GM08714 (cell line): Measurements from ENCODE around the gene GAB2.
"Not testable (repeated sequence)": the region's sequence is repeated elsewhere in the genome, so short reads cannot be mapped to it uniquely, and the experiment has no call there.

Experiments used
- H3K4me3 ChIP-seq: fragments of 200-500 bp; sonication (Bioruptor generic); 2 replicates; pipeline ENCODE4 v1.5.1; 2014; ENCODE audit warnings: mild to moderate bottlenecking, low read length, inconsistent platforms
- ZNF274 ChIP-seq: IDR thresholded peaks from 2 replicates; pipeline ENCODE4 v1.6.1; 2012; ENCODE audit warnings: mild to moderate bottlenecking, low read depth, low read length

GAB2 gene

DNA sequence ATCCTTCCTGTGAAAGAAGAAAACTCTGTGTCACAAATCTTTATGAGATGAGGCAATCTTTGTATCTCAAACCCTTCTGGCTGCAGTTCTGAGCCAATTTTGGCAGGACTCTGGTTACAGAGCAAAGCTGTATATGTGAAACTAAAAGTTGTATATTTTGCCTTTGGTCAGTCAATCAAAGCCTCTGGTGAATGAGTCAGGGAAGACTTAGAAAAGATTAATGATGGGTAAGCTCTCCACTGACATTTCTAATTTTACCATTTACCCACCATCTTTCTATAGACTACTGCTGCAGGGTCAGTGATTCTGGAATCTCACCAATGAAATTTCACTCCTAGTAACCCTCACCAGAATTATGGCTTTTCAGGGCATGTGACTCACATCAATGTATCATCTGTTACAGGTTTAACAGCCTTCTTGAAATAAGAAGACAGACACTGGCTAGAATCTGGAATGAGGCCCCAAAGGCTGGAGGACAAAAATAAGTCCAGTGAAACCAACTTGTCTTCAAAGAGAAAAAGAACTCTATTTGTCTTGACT is 185.6 kb downstream of the GAB2 start:
- TF ChIP-seq ZNF274 = no peak
- no peak overlapping the region for H3K4me3 ChIP-seq

DNA sequence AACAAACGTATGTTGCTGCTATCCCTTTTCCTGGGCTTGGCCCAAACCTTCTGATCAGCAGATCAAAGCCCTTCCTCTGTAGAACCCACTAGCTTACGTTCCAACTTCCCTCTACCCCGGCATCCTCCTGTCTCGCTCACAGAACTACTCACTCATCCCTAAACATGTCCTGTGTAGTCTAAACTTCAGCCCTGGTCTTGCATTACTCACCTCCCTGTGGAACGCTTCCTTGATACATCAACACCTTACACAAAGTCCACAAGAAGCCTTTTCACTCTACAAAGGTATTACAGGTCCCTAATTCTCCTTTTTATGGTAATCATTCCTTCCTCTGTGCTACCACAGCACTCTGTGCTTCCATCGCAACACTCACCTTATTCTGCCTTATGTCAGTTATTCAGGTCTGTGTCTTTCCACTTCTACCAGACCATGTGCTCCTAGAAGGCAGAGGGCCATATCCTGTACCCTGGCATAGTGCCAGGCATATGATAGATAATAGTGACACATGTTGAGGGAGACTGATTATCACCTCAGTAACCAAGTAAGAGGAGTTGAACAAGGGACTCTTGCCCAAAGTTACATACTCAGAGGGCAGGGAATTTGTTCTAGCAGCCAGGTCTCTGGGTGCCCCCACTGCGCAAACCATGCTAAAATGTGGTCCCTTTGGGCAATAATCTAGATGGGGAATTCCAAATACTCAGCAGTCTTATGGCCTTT is 187.3 kb downstream of the GAB2 start:
- no peak for TF ChIP-seq ZNF274
- no peak overlapping the region for H3K4me3 ChIP-seq

- no peak overlapping the region for H3K4me3 ChIP-seq
- no peak for TF ChIP-seq ZNF274
These were observed 188.5 kb downstream of the GAB2 start for GRCh38 chr11:78229106-78229505.

GRCh38 chr11:78228467-78228866 is 189.2 kb downstream of the GAB2 start:
- no peak for TF ChIP-seq ZNF274
- H3K4me3 ChIP-seq = no peak overlapping the region

GRCh38 chr11:78227921-78228320 is 189.7 kb downstream of the GAB2 start:
- TF ChIP-seq ZNF274 = no peak
- peak overlapping the region; percentile 7; the same call in 1 of the 2 replicates for H3K4me3 ChIP-seq

DNA sequence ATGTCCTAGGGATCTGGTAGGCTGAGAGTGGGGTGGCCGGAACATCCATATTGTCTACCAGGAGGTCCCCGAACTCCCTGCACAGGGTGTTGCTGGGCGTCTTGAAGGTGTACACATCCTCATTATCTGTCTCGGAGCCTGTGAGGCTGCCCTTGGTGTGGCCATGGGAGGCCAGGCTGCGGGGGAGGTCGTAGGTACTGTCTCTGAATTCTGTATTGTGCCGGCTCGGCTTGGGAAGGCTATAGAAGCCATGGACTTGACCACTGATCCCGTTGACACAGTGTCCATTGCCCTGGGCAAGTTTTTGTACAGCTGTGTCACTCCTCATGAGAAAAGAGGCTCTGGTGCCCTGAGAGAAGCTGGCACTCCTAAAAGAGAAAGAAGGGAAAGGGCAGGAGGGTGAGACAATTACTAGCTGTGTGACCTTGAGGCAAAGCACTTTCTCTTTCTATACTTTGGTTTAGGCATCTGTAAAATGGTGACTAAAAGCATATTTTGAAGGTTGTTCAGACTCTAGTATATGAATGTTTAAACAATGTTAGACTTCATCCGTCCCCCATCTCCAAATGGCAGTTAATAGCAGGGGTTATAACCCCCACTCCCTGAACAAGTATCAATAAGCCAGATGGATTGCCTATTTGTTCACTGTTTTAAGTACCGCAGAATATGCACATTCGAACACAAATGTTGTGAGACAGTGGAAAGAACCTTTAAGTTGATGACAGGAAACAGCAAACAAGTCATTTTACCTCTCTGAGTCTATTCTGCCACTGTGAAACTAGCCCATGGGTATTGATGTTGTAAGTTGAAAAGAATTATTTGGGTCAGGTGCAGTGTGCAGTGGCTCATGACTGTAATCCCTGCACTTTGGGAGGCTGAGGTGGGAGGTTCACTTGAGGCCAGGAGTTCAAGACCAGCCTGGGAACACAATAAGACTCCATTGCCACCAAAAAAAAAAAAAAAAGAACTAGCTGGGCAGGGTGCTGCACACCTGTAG is 190.6 kb downstream of the GAB2 start:
- TF ChIP-seq ZNF274 = no peak
- peak overlapping the region; percentile 13; the same call in 1 of the 2 replicates for H3K4me3 ChIP-seq

- H3K4me3 ChIP-seq = no peak overlapping the region
- TF ChIP-seq ZNF274 = no peak
These were observed 192.7 kb downstream of the GAB2 start for GRCh38 chr11:78224906-78225420.

DNA sequence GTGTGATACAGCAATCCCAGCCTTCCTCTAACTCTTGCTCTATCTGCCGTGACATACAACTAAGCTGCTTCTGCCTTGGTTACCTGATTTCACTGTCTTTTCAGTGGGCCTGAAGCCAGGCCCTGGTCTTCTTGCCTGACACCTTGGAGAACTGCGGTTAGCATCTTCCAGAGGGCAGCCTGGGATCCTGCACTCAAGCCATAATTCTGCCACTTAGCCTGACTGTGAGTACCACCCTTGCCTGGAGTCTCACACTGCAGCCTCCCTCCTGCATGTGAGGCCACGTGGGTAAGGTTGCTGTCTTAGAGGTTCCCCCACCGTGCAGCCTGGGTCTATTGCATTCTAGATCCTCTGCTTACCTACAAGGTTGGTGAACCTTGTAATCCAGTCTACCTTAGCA is 193.1 kb downstream of the GAB2 start:
- no peak overlapping the region for H3K4me3 ChIP-seq
- TF ChIP-seq ZNF274 = no peak

- peak overlapping the region; percentile 17; the same call in 1 of the 2 replicates for H3K4me3 ChIP-seq
- TF ChIP-seq ZNF274 = no peak
These were observed 194.2 kb downstream of the GAB2 start for GRCh38 chr11:78223320-78223954.

DNA sequence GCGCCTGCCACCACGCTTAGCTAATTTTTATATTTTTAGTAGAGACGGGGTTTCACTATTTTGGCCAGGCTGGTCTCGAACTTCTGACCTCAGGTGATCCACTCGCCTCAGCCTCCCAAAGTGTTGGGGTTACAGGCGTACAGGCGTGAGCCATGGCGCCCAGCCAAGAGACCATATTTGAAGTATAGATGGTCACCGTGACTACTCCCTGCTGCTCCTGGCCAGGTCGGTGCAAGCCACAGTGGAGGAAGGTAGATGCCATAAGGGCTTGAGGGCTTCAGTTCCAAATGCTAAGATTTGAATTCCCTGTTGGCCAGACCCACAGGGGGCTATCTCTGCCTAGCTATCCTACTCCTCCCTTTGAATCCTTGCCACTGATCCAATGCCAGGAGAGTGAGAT is 194.9 kb downstream of the GAB2 start:
- not testable (repeated sequence) for H3K4me3 ChIP-seq

DNA sequence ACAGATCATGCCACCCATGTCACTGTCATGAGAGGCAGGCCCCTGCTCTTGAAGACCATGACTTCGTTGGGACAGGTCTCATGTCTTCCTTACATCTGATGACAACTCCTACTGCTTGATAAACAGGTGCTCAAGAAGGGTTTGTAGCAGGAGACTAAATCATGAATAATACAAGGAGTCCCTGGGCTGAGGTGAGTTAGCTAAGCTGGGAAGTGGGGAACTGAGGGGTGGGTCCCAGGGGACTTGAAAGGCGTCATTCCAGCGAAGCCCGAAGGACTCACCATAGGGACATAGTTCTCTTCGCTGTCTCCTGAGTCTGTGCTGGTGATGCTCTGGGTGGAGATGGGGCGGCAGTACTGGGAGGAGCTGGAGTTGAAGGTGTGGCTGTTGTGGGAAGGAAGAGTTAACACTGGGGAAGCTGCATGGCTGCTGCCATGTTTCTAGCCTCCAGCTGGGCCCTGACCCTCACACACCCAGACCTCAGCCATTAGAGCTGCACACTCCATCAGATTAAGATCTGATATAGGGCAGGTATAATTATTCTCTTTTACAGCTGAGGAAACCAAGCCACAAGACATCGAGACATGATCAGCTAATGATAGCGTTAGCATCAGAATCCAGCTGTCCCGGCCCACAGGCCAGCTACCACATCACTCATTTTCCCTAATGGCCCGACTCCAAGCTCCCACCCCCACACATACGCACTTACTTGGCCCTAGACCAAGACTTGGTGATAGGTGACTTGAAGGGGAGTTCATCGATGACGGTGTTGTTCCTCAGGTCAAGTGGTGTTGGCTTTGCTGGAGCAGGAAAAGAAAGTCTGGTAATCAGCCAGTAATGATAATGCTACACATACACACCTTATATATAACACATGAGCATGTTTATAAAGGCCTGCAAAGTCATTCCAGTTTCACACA is 196.0 kb downstream of the GAB2 start:
- no peak for TF ChIP-seq ZNF274
- no peak overlapping the region for H3K4me3 ChIP-seq

- TF ChIP-seq ZNF274 = no peak
These were observed 197.1 kb downstream of the GAB2 start for GRCh38 chr11:78220218-78221157.

More at GRCh38 chr11:78220218-78221157, 197.1 kb downstream of the GAB2 start:
- H3K4me3 ChIP-seq = no peak overlapping the region
